Activated naive CD8-positive, alpha-beta T cell treated with anti-CD3 and anti-CD28 coated beads for 36 hours (primary cell): ENCODE results near the gene COL4A2. TPM values are rescaled to one million over a fixed set of nuclear protein-coding genes. Genes with fewer than 3 reads are reported as not detected.

Source experiments
- DNase-seq: peaks from one replicate; pipeline ENCODE4 v3.0.0; 2021
- H3K27ac Mint-ChIP-seq: one replicate; pipeline ENCODE4 v1.8.0; 2022; ENCODE audit warnings: mild to moderate bottlenecking, moderate library complexity, mixed read lengths
- H3K27me3 Mint-ChIP-seq: one replicate; pipeline ENCODE4 v1.8.0; 2022; ENCODE audit warnings: mild to moderate bottlenecking, mixed read lengths
- H3K36me3 Mint-ChIP-seq: one replicate; pipeline ENCODE4 v1.8.0; 2021; ENCODE audit warnings: mild to moderate bottlenecking, mixed read lengths
- H3K4me1 Mint-ChIP-seq: one replicate; pipeline ENCODE4 v1.8.0; 2021; ENCODE audit warnings: mixed read lengths
- H3K4me3 Mint-ChIP-seq: one replicate; pipeline ENCODE4 v1.8.0; 2022; ENCODE audit warnings: mild to moderate bottlenecking, moderate library complexity, mixed read lengths
- H3K9me3 Mint-ChIP-seq: one replicate; pipeline ENCODE4 v1.8.0; 2022; ENCODE audit warnings: mixed read lengths
- total RNA-seq, 2 experiments: library from RNA; stranded (reverse); gene quantifications; one replicate each; pipeline ENCODE4 v1.2.3, GENCODE V29; 2021

The COL4A2 gene
- total RNA-seq, 2 experiments from 2014 or later: not detected

DNA sequence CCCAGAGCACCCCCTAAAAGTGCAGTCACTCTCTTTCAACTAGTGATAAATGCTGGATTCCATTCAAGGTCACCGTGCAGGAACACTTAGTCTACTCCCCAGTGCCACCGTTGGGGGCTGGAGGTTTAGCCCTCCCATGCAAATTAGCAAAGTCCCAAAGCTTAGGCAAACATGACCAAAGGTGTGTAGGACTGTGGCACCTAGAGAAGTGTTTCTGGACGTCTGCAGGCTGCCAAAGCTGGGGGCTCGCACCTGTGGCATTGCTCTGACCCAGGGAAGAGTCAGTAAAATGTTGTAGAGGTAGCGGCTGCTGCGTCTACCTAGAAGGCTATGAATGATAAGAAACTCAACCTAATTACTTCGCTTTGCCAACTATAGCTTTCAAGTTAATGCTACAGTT, 14.0 kb upstream of the COL4A2 start:
- Mint-ChIP-seq H3K4me1 (no peaks in the 10 kb centered on the region), H3K27me3 (peaks cover 41% of the 10 kb centered on the region), H3K36me3 (no peaks in the 10 kb centered on the region), H3K9me3 (no peaks in the 10 kb centered on the region), H3K4me3 (no peak overlapping the region), H3K27ac (no peak overlapping the region)
- no peak for DNase-seq

DNA sequence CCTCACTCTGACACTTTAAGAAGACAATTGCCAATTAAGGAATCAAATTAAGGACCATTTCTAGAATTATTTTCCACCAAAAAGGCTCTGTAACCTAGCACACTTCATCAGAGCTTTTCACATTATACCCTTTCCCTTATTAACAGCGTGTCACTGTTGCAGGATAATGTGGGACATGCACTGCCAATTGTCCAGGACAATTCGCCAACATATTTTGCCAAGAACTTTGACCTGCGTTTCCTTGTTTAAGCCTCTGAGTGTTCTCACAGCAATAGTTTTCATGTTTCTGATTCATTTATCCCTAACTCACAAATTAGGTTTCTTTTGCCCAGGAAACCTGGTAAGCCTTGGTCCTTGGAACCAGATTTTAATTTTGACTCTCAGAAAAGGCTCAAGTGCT, 13.4 kb upstream of the COL4A2 start:
- Mint-ChIP-seq H3K36me3 (no peaks in the 10 kb centered on the region), H3K9me3 (no peaks in the 10 kb centered on the region), H3K4me1 (peaks cover 4% of the 10 kb centered on the region), H3K27ac (no peak overlapping the region), H3K4me3 (no peak overlapping the region), H3K27me3 (peaks cover 47% of the 10 kb centered on the region)
- DNase-seq: no peak

DNA sequence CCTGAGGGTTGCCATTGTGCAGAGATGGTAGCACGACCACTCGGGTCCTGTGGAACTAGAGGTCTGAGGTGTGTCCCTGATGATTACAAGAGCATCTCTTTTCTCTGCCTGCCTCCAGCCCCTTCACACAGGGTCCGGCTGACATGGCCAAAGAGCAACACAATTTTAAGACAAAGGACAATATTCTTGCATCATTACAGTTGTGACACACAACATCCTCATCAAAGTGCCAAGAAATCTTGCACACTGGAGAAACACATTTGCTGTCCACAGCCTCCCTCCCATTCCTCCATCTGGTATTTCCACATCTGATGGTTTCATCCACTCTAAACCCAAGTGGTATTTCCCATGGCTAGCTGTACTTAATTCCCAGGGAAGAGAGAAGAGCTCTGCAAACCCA, 12.9 kb upstream of the COL4A2 start:
- Mint-ChIP-seq H3K27ac (no peak overlapping the region), H3K4me1 (peaks cover 4% of the 10 kb centered on the region), H3K9me3 (no peaks in the 10 kb centered on the region), H3K4me3 (no peak overlapping the region), H3K27me3 (peaks cover 52% of the 10 kb centered on the region), H3K36me3 (no peaks in the 10 kb centered on the region)
- no peak for DNase-seq

DNA sequence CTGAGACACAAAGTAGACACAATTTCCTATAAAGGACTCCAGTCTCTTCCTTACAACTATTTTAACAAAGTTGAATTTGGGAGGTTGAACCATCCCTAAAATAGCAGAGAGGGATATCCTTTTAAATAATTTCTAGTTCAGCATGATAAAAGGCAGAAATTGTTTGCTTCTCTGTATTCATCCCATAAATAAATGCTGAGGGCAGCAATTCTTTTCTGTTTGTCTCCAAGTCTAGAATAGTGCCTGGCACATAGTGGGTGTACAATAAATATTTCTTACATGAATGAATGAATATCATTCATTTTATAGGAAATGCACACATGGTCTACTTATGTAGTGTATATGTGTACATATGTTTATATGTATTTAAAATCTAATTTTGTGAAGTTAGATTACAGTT, 12.5 kb upstream of the COL4A2 start:
- H3K9me3 Mint-ChIP-seq: no peaks in the 10 kb centered on the region
- peaks cover 57% of the 10 kb centered on the region for H3K27me3 Mint-ChIP-seq
- peaks cover 4% of the 10 kb centered on the region for H3K4me1 Mint-ChIP-seq
- H3K36me3 Mint-ChIP-seq: no peaks in the 10 kb centered on the region
- no peak overlapping the region for H3K4me3 Mint-ChIP-seq
- DNase-seq: no peak
- H3K27ac Mint-ChIP-seq: no peak overlapping the region

DNA sequence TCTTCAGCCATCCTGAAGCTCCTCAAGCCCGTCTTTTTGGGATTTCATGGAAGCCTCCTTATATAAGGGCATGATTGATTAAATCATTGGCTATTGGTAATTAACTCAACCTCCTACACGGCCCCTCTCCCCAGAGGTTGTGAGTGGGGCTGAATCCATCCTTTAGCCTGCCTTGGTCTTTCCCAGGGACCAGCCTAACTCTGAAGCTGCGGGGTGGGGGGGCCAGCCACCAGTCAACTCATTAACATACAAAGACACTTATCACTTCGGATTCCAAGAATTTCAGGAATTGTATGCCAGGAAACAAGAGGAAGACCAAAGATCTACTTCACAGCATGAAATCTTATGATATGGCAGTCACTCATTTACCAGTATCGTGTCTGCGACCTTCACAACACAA, 10.1 kb upstream of the COL4A2 start:
- H3K27me3 Mint-ChIP-seq: peaks cover 71% of the 10 kb centered on the region
- H3K4me3 Mint-ChIP-seq: no peak overlapping the region
- DNase-seq: no peak
- no peaks in the 10 kb centered on the region for H3K9me3 Mint-ChIP-seq
- H3K36me3 Mint-ChIP-seq: no peaks in the 10 kb centered on the region
- H3K4me1 Mint-ChIP-seq: peaks cover 4% of the 10 kb centered on the region
- no peak overlapping the region for H3K27ac Mint-ChIP-seq

DNA sequence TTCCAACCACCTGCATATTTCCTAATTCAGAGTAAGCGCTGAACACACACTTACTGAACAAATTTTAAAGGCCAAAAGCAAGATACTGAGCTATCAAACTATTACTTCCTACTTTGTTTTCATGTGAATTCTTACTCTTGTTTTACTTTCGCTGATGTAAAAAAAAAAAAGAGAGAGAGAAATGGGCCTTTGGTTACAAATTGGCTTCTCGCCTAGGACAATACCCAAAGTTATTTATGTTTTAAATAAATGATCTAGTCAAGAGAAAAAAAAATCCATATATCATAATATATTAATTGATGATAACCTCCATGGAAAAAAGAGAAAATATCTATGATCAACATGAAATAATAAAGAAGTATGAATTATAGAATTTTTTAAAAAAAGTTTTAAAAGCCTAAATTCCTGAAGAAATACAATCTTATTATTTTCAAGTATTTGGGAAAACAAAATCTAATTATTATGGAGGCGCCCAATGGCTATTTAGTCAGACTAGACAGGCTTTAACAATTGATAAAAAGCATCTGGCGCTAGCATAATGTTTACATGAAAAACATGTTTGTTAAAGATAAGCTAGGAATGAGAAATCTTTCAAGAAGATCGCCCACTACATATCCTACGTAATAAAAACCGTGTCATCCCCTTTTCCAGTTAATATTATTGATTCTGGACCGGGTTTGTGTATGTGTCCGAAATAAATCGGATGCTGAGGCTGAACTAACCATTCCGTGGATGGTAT, 9.1 kb upstream of the COL4A2 start:
- H3K9me3 Mint-ChIP-seq: no peaks in the 10 kb centered on the region
- peaks cover 76% of the 10 kb centered on the region for H3K27me3 Mint-ChIP-seq

DNA sequence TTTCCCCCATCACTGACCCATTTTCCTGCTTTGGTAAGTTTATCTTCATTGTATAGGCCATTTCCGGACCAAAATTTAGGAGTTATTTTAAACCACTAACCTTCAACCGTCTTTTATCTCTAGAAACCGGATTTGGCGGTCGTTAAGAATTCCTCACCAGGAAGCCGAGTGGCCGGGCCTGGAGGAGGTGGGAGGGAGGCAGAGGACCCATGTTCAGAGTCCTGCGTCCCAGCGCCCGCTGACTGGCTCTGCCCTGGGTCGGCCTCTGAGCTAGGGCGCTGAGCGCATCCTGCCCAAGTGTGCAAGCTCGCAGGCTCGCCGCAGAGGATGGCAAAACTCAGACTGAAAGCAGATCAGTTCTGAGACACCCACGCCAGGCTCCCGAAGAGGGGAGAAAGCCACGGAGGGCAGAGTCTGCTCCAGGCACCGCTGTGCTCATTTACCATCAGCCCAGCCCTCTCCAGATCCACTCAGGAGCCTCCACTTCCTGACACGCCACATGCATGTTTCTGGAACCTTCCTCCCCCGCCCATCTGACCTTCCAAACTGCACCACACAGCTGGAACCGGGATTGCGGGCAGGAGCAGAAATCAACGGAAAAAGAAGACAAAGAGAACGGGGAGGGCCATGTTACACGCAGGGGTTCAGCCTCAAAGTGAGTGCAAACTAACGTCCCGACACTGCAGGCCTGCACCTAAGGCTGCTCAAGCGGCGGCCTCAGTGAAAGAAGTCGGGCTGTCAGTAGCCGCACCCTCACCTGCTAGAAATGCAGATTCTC, 8.4 kb upstream of the COL4A2 start:
- H3K4me1 Mint-ChIP-seq: peaks cover 4% of the 10 kb centered on the region
- no peaks in the 10 kb centered on the region for H3K9me3 Mint-ChIP-seq
- H3K4me3 Mint-ChIP-seq: no peak overlapping the region
- DNase-seq: peak; percentile 51
- no peak overlapping the region for H3K27ac Mint-ChIP-seq
- peaks cover 84% of the 10 kb centered on the region for H3K27me3 Mint-ChIP-seq
- no peaks in the 10 kb centered on the region for H3K36me3 Mint-ChIP-seq

More for the DNA sequence above, 9.1 kb upstream of the COL4A2 start:
- Mint-ChIP-seq H3K4me3 (no peak overlapping the region), H3K4me1 (peaks cover 4% of the 10 kb centered on the region), H3K27ac (no peak overlapping the region), H3K36me3 (no peaks in the 10 kb centered on the region)
- DNase-seq: no peak

DNA sequence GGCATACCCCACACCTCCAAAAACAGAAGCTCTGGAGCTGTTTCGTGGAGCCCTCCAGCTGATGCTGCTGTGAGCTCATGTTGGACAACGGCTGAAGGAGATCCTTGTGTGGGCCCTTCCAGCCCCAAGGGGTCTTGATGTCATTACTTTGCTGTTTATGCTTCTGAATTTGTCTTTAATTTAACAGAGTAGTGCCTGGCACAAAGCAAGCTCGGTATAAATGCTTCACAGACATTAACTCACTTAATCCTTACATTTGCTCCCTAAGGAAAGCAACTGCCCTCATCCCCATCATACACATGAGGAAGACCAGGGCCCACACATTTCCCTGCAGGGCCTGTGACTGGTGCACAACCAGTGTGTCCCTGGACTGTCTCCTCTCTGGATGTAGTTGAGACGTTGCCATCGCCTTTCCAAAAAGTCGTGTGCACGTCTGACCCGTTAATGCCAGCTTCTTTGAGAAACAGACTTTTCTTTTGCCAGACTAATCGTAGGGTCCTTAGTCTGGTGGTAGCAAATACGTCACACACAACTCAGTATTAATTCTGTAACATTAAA, 7.7 kb upstream of the COL4A2 start:
- H3K27me3 Mint-ChIP-seq: peaks cover 87% of the 10 kb centered on the region
- no peaks in the 10 kb centered on the region for H3K9me3 Mint-ChIP-seq
- DNase-seq: no peak
- H3K36me3 Mint-ChIP-seq: no peaks in the 10 kb centered on the region
- H3K4me1 Mint-ChIP-seq: peaks cover 4% of the 10 kb centered on the region
- no peak overlapping the region for H3K27ac Mint-ChIP-seq
- H3K4me3 Mint-ChIP-seq: no peak overlapping the region

DNA sequence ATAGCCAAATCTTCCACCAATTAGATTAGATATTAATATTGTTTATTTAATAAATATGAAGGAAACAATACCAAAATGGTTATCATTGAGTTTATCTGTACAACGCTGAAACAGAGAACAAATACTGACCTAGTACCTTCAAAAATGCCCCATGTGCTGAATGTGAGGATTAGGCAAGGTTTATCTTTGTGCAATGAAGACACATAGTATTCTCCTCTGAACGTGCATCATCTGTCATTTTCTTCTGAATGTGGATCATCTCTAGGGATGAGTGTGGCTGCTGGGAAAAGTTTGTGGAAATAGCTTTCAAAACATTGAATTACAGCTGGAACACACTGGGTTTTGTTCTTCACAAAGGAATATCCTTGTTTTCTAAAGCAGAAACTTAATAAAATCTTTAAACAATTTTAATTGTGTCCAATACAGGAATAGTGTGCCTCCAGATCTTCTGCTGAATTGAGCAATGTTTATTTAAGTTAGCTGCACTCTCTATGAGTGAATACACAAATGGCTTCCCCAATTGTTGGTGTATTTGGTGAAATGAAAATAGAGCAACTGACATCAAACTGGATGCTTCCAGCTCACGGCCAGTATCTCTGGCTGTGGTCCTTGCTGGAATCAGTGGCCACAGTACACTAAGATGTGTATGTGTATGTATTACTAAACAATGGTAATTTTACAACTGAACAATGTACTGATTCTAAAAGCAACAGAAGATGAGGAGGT, 6.8 kb upstream of the COL4A2 start:
- Mint-ChIP-seq H3K4me1 (peaks cover 4% of the 10 kb centered on the region), H3K4me3 (no peak overlapping the region), H3K36me3 (no peaks in the 10 kb centered on the region), H3K27ac (no peak overlapping the region), H3K9me3 (no peaks in the 10 kb centered on the region), H3K27me3 (peaks cover 91% of the 10 kb centered on the region)
- DNase-seq: no peak

DNA sequence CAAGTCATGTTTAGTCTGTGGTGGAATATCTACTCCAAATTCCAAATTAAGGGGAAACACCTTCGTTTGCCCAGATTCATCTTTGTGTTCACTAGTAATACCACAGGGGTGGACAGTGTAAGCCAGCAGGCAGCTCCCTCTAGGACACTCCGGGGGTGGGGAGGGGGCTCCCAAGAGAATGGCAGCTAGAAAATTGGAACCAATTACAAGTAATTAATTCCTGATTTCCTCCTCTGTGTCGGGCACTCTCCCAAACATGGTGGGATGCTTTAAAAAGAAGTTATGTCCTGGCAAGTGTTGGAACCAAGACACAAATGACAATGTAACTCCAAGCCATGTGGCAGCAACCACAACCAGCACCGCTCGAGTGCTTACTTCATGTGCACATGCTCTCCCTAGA, 6.0 kb upstream of the COL4A2 start:
- no peaks in the 10 kb centered on the region for H3K36me3 Mint-ChIP-seq
- peaks cover 4% of the 10 kb centered on the region for H3K4me1 Mint-ChIP-seq
- H3K9me3 Mint-ChIP-seq: no peaks in the 10 kb centered on the region

DNA sequence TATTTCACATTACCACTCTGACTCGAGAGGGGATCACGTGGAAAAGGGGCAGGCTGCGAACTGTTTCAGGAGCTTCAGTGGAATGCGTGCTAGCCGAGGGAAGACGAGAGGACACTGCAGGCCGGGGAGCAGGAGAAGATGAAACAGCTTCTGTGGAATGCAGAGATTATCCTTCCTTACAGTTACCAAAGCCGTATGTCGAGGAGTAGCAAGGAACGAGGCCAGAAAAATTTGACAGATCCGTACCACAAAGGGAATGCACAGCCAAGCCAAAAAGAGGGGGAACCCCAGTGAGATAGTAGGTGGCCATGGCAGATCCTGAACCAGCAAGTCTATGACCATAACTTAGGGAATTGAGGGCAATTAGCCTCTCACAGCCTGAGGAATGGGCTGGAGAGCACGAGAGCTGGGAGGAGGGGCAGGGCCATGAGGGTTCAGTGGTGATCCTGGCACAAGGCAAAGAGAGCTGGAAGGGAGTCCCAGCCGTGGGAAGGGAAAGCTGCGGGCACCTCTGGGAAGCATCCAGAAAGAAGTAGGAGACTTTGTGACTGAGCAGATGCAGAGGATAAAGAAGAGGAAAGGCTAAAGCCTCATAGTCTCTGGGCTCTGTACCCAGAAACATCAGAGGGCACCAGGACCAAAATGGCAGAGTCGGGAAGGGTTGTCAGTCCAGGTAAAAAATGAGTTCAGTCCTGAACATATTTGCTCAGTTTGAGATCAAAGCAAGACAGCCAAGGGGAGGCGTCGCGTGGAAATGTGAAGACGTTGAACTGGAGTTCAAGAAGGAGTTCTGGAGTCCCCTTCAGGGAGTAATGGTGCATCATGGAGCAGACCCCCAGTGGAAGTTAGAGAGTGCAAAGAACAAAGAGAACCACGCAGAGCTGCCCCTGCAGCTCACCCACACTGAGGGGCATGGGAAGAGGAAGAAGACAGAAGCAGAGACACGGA, 5.2 kb upstream of the COL4A2 start:
- DNase-seq: no peak
- no peak overlapping the region for H3K27ac Mint-ChIP-seq
- peaks cover 4% of the 10 kb centered on the region for H3K4me1 Mint-ChIP-seq
- H3K9me3 Mint-ChIP-seq: no peaks in the 10 kb centered on the region
- no peak overlapping the region for H3K4me3 Mint-ChIP-seq
- peaks cover 84% of the 10 kb centered on the region for H3K27me3 Mint-ChIP-seq
- H3K36me3 Mint-ChIP-seq: no peaks in the 10 kb centered on the region

More for the DNA sequence above, 6.0 kb upstream of the COL4A2 start:
- DNase-seq: no peak
- no peak overlapping the region for H3K27ac Mint-ChIP-seq
- H3K27me3 Mint-ChIP-seq: peaks cover 91% of the 10 kb centered on the region
- H3K4me3 Mint-ChIP-seq: no peak overlapping the region

DNA sequence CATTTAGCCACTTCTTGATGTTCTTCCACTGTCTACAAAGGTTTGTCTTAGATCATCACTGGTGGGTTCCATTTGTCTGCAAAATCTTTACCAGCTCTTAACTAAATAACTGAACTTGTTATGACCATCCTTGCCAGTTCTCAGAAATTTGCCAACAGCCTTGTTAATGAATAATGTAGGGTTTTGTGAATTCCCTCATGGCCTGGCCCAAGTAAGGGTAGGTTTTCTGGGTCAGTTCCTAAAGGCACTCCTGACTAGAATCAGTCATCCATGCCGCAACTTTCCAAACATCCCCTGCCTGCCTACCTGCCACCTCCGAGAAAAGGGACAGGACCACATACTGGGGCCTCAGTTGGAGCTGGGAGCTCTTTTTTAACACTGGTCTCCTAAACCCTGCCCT, 4.1 kb upstream of the COL4A2 start:
- DNase-seq: no peak
- Mint-ChIP-seq H3K4me3 (no peak overlapping the region), H3K36me3 (no peaks in the 10 kb centered on the region), H3K27me3 (peaks cover 84% of the 10 kb centered on the region), H3K9me3 (no peaks in the 10 kb centered on the region), H3K4me1 (peaks cover 4% of the 10 kb centered on the region), H3K27ac (no peak overlapping the region)

DNA sequence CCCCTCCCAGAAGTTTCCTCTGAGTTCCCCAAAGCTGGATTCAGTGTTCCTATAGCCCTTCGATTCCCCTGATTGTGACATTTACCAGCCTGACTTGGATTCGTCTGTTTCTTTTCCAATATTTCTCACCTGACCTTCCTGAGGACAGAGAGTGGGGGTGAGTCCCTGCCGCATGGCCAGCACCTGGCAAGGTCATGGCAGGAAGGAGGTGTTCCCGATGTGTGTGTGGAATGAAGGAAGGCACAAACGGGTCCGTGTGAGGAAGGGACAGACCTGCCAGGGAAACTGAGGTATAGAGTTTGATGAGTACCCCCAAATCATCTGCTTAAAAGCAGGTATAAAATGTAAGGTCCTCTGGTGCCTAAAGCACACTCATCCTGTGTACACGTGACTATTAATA, 3.4 kb upstream of the COL4A2 start:
- Mint-ChIP-seq H3K9me3 (no peaks in the 10 kb centered on the region), H3K27ac (no peak overlapping the region), H3K36me3 (no peaks in the 10 kb centered on the region), H3K27me3 (peaks cover 85% of the 10 kb centered on the region), H3K4me3 (no peak overlapping the region), H3K4me1 (peaks cover 6% of the 10 kb centered on the region)
- no peak for DNase-seq

DNA sequence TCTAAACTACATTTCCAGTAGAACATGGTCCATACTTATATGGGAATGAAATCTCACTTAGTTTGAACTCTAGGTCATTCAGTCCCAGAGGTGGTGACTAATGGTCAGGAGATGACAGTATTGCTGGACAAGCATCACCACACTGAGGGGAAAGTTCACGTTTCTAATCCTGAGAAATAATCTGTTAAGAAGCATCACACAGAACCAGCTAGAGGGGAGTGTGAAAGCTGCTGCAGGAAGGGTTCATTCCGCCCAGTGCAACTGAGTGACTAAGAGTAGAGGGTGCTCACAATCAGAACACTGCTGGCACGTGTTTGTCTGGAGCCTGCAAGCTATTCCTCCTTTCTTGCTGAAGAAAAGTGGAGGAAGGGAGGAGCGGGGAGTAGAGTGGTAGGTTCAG, 2.8 kb upstream of the COL4A2 start:
- Mint-ChIP-seq H3K4me3 (no peak overlapping the region), H3K27me3 (peaks cover 85% of the 10 kb centered on the region), H3K4me1 (peaks cover 6% of the 10 kb centered on the region), H3K9me3 (no peaks in the 10 kb centered on the region), H3K36me3 (no peaks in the 10 kb centered on the region), H3K27ac (no peak overlapping the region)
- DNase-seq: no peak
